GM23338 (cell line): ENCODE results near the gene PGRMC2.
A peak's percentile ranks its signal among the peaks of the same experiment; 100 is the strongest.

Experiments used
- CTCF ChIP-seq, 2 experiments: fragments of 200-600 bp in 1 of 2; sonication (generic) in 1 of 2; conservative IDR thresholded peaks; 2 replicates each; pipeline versions ENCODE4 v1.5.1 to v1.6.1; 2016 to 2017; ENCODE audit warnings: antibody characterized with exemption in 2 of 2, low read depth in 2 of 2, mild to moderate bottlenecking in 2 of 2, moderate library complexity in 1 of 2
- EZH2phosphoT487 ChIP-seq: fragments of 200-600 bp; sonication (generic); IDR thresholded peaks from one replicate; pipeline ENCODE4 v1.8.1; 2018; ENCODE audit warnings: antibody characterized with exemption; ENCODE audit not compliant: unreplicated experiment
- JUNB ChIP-seq: IDR thresholded peaks from one replicate; pipeline ENCODE4 v1.6.1; 2016; ENCODE audit warnings: antibody characterized with exemption; ENCODE audit not compliant: unreplicated experiment
- POLR2AphosphoS5 ChIP-seq: IDR thresholded peaks from 2 replicates; pipeline ENCODE4 v1.6.1; 2016; ENCODE audit warnings: antibody characterized with exemption, low read depth

GRCh38 chr4:128287871-128288688 is 467 bp upstream of the PGRMC2 start:
- TF ChIP-seq CTCF (conservative IDR thresholded peaks at IDR 0.05; ENCODE audit: low read depth in 2 of 2) (no peak), EZH2phosphoT487 (no peak), JUNB (no peak), POLR2AphosphoS5 (peak; percentile 96)
